Suppressor macrophage treated with lipopolysaccharide for 1 hour (primary cell): Measurements from ENCODE around the gene SMG9.

Experiments
- DNase-seq, 3 donors: peaks; one replicate each; pipeline ENCODE4 v3.0.0-alpha.2; 2020 to 2022

SMG9 gene

GRCh38 chr19:43721469-43722048, 33.2 kb downstream of the SMG9 start:
- DNase-seq = no peak

- peak; percentile 40 to 67 (median 62) for DNase-seq
Observed at GRCh38 chr19:43720936-43721335, 33.8 kb downstream of the SMG9 start.

GRCh38 chr19:43719918-43720317, 34.8 kb downstream of the SMG9 start:
- DNase-seq = no peak

- DNase-seq = no peak
Observed at GRCh38 chr19:43719378-43719868, 35.3 kb downstream of the SMG9 start.

GRCh38 chr19:43718627-43719377, 36.0 kb downstream of the SMG9 start:
- DNase-seq = no peak

GRCh38 chr19:43715776-43716175, 39.0 kb downstream of the SMG9 start, which contains the start of gene IRGC:
IRGC (plus strand) TSS chr19:43716076; CDS start chr19:43718559, 2,483 bp downstream.
- DNase-seq = no peak

- DNase-seq = no peak
Observed at GRCh38 chr19:43713208-43713607, 41.6 kb downstream of the SMG9 start.

GRCh38 chr19:43711751-43712355, 42.9 kb downstream of the SMG9 start:
- peak in 1 of 3 donors; percentile 28 for DNase-seq

- DNase-seq = no peak
Observed at GRCh38 chr19:43708716-43709115, 46.0 kb downstream of the SMG9 start.

- DNase-seq = no peak
Observed at GRCh38 chr19:43707158-43707712, 47.5 kb downstream of the SMG9 start.

GRCh38 chr19:43705729-43706128, 49.0 kb downstream of the SMG9 start:
- no peak for DNase-seq

- DNase-seq = no peak
Observed at GRCh38 chr19:43704002-43704705, 50.6 kb downstream of the SMG9 start.

GRCh38 chr19:43700395-43701000, 54.3 kb downstream of the SMG9 start:
- DNase-seq = peak; percentile 75 to 87 (median 77)

- peak; percentile 68 to 78 (median 70) for DNase-seq
Observed at GRCh38 chr19:43699506-43700394, 55.0 kb downstream of the SMG9 start.

GRCh38 chr19:43697295-43697694, 57.5 kb downstream of the SMG9 start:
- no peak for DNase-seq

- no peak for DNase-seq
Observed at GRCh38 chr19:43695985-43696704, 58.6 kb downstream of the SMG9 start.

- no peak for DNase-seq
Observed at GRCh38 chr19:43694553-43694952, 60.2 kb downstream of the SMG9 start.

- peak; percentile 70 to 91 (median 90) for DNase-seq
Observed at GRCh38 chr19:43692877-43693276, 61.9 kb downstream of the SMG9 start.

- peak in 2 of 3 donors; percentile 18 to 26 for DNase-seq
Observed at GRCh38 chr19:43692385-43692784, 62.4 kb downstream of the SMG9 start.

GRCh38 chr19:43691755-43692154, 63.0 kb downstream of the SMG9 start:
- DNase-seq = no peak

GRCh38 chr19:43690890-43691289, 63.9 kb downstream of the SMG9 start:
- DNase-seq = no peak
